NCI-H1436 (cell line): Measurements from ENCODE around the gene ABCC3.
A peak's percentile ranks its signal among the peaks of the same experiment; 100 is the strongest.

Experiments
- DNase-seq: peaks from one replicate; lab custom pipeline; 2025; lab: John Stamatoyannopoulos, UW

The ABCC3 gene

GRCh38 chr17:50604513-50604912 lies 30.2 kb upstream of the ABCC3 start:
- DNase-seq: no peak

GRCh38 chr17:50605429-50605828 lies 29.3 kb upstream of the ABCC3 start:
- no peak for DNase-seq

GRCh38 chr17:50607522-50608175 lies 27.0 kb upstream of the ABCC3 start:
- DNase-seq: no peak

GRCh38 chr17:50608700-50609379 lies 25.8 kb upstream of the ABCC3 start:
- no peak for DNase-seq

GRCh38 chr17:50609380-50610074 lies 25.2 kb upstream of the ABCC3 start:
- no peak for DNase-seq

- DNase-seq: no peak
Measured at GRCh38 chr17:50611634-50612033, 23.0 kb upstream of the ABCC3 start.

DNA sequence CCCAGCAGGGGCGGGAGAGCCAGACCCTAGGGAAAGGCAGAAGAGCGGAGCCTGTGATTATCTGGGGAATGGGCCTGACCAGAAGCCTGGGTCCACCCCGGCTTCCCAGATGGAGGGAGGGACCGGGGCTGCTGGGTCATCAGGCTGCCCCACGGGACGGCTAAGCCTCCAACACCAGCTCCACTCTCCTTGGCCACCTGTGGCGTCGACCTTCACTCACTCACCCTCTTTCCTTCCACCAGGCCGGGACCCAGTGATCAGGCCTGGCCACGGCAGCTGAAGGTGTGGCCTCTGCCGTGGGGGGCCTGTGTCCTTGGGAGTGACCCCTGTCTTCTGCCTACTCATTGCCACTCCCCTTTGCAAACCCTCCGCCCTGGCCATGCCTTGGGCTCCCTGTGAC lies 22.4 kb upstream of the ABCC3 start:
- no peak for DNase-seq

DNA sequence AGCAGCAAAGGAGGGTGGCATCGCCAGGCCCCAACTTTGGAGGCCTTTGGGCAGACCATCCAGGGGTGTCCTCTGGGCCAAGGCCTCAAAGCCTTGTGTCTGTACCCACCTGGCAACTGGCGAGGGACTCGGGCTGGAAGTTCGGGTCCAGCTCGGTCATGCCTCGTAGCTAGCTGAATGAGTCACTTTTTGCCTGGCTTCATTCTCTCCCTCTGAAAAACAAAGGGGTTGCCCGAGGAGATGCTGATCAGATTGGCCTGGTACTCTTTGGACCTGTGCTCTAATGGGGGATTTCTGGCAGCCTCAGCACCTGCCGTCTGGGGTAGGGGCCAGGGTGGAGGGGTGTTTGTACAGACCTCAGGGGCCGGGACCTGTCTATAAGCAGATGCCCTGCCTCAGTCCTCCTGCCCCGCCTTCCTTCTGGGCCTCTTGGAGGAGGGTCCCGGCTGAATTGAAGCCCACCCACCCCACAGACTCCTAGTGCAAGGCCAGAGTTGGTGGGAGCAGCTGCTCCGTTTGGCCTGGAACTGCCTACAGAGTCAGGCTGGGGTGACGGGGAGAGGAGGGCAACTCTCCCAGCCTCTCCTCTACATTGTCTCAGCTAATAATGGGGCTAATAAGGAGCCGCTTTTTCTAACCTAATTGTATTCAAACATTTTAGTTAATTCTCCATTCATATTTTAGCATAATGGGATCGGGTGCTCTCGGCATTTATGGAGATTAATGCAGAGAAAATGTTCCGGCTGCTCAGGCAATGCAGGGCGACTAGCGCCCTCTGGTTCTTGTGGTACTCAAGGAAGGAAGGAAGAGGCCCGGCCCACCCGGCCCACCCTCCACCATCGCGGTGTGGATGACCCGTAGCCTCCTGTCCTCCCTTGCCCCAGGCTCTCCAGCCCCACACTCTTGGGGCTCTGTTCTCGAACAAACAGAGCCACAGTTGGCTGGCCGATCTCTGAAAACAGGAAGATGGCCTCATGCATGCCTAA lies 21.4 kb upstream of the ABCC3 start:
- no peak for DNase-seq

- no peak for DNase-seq
Measured at GRCh38 chr17:50614471-50615051, 20.1 kb upstream of the ABCC3 start.

GRCh38 chr17:50615828-50616227 lies 18.9 kb upstream of the ABCC3 start:
- no peak for DNase-seq

DNA sequence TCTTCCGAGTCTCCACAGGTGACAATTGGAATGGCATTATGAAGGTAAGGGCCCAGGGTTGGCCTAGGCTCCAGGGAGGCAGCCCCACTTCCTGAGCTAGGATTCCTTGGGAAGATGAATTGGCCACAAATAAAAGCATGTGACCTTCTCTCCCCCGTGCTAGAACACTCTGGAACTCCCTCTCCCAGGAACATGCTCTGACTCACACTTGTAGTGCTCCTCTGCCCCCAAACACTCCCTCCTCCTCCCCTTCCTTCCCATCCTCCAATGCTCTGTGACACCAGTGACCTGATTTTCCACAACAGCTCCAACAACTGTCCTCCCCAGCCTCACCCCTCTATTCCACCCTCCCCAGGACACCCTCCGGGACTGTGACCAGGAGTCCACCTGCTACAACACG lies 16.4 kb upstream of the ABCC3 start:
- no peak for DNase-seq

- DNase-seq: no peak
Measured at GRCh38 chr17:50618941-50619340, 15.7 kb upstream of the ABCC3 start.

- no peak for DNase-seq
Measured at GRCh38 chr17:50619489-50619888, 15.2 kb upstream of the ABCC3 start.

- no peak for DNase-seq
Measured at GRCh38 chr17:50620237-50620636, 14.4 kb upstream of the ABCC3 start.

DNA sequence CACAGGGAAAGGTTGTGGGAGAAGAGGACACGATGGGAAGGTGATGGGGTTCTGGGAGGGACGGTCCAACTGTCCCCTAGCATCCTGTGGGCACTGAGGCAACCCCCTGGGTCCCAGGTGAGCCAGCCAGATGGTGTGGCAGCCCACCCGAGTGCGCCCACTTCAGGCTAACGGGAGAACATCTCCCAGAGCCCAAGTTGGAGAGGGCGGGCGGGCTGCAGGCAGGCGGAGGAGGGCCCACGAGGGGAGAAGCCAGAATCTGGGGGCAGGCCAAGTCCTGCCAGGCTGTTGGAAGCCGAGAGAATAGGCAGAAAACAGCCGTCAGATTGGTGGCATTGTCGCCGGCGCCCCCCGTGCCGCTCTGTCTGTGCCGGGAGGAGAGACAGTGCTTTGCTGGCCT lies 13.8 kb upstream of the ABCC3 start:
- no peak for DNase-seq

- DNase-seq: no peak
Measured at GRCh38 chr17:50621574-50622031, 13.1 kb upstream of the ABCC3 start.

DNA sequence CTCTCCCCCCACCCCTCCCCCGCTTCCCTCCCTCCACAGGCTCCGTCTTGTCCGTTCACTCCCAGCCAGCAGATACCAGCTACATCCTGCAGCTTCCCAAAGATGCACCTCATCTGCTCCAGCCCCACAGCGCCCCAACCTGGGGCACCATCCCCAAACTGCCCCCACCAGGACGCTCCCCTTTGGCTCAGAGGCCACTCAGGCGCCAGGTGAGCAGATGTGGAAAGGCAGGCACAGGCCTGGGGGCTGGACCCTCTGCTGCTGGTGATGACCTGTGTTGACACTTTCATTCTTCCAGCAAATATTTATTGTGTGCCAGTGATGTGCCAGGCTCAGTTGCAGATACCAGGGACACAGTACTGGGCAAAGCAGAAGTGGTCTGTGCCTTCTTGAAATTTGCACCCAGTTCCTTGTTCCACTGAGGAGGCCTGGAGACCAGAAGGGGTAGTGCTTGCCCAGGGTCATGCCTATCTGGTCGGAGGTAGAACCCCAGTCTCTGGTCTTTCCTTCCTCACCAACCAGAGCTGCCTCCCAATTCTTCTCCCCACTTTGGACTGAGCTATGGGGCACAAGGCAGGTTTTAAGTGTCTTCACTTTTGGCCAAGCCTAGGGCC lies 10.3 kb upstream of the ABCC3 start:
- no peak for DNase-seq

DNA sequence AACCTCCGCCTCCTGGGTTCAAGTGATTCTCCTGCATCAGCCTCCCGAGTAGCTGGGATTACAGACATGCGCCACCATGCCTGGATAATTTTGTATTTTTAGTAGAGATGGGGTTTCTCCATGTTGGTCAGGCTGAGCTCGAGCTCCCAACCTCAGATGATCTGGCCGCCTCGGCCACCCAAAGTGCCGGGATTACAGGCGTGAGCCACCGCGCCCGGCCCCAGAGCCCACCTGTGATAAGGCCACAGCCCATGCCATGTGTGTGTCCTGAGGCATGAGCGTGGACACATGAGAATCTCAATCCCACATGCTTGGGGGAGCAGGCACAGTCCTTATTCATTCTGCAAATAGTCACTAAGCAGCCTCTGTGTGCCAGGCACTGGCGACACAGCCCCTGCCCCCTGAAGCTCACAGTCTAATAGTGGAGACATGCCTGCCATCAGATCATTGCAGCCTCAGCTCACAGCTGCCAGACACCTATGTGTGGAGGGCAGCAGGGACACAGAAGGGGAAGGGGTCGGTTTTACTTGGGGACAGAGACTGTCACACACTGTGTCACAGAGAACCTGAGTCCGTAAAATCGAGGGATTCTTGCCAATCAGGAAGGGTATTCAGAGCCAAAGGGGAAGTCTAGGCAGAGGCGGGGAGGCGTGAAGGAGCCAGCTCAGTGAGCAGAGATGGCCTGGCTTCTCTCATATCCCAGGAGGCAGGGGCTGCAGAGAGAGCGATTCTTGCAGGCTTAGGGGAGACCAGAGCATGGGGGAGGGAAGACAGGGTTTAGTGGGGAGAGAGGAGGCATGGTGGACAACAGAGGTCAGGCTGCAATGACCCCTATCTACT lies 9.4 kb upstream of the ABCC3 start:
- DNase-seq: no peak

GRCh38 chr17:50626037-50626574 lies 8.6 kb upstream of the ABCC3 start:
- DNase-seq: peak; percentile 93
